Tibial nerve (tissue), 4 donors: ENCODE data around the gene ROBO1. TPM values are rescaled to one million over a fixed set of nuclear protein-coding genes. Genes with fewer than 3 reads are reported as not detected.
"Not testable (repeated sequence)": the region's sequence is repeated elsewhere in the genome, so short reads cannot be mapped to it uniquely, and the experiment has no call there.

ENCODE experiments used
- DNase-seq, 2 donors: peaks; one replicate each; pipeline ENCODE4 v3.0.0-alpha.2; 2019; ENCODE audit warnings: low spot score in 2 of 2
- H3K27ac ChIP-seq, 4 donors: fragments of 200-600 bp; sonication (generic) in 3 of 4; one replicate each; pipeline ENCODE4 v1.5.1; 2017 to 2019; ENCODE audit warnings: mild to moderate bottlenecking in 1 of 4
- H3K27me3 ChIP-seq, 2 donors: fragments of 200-600 bp; sonication (generic) in 1 of 2; one replicate each; pipeline versions ENCODE4 v1.5.1 to v1.6.0; 2017 to 2019
- H3K36me3 ChIP-seq, 3 donors: fragments of 200-600 bp; sonication (generic); one replicate each; pipeline ENCODE4 v1.5.1; 2018 to 2019
- H3K4me1 ChIP-seq, 4 donors: fragments of 200-600 bp; sonication (generic) in 3 of 4; one replicate each; pipeline ENCODE4 v1.5.1; 2017 to 2019
- H3K4me3 ChIP-seq, 4 donors: fragments of 200-600 bp; sonication (generic) in 3 of 4; one replicate each; pipeline ENCODE4 v1.5.1; 2017 to 2019; ENCODE audit warnings: mild to moderate bottlenecking in 1 of 4, moderate library complexity in 1 of 4
- H3K9me3 ChIP-seq, 4 donors: fragments of 200-600 bp; sonication (generic) in 3 of 4; one replicate each; pipeline ENCODE4 v1.5.1; 2017 to 2019
- EP300 ChIP-seq, 2 donors: sonication (generic); formaldehyde crosslinking; IDR thresholded peaks; one replicate each; pipeline ENCODE4 v1.6.1; 2017; ENCODE audit warnings: antibody characterized with exemption in 2 of 2, mild to moderate bottlenecking in 1 of 2
- POLR2A ChIP-seq, 2 donors: fragments of 450-650 bp; IDR thresholded peaks; one replicate each; pipeline ENCODE4 v1.6.1; 2017; ENCODE audit warnings: antibody characterized with exemption in 2 of 2, mild to moderate bottlenecking in 2 of 2, moderate library complexity in 2 of 2
- WGBS, 2 donors: methylation state at CpG; one replicate each; pipeline ENCODE4 v1.1.5; 2018; 5-methylcytosine and 5-hydroxymethylcytosine counted together
- total RNA-seq, 4 donors: library from RNA; depleted of rRNA; stranded (reverse); fragments of >200 nt; gene quantifications; one replicate each; pipeline ENCODE4 v1.1.0, GENCODE V29; 2016
- TF ChIP-seq, protein P1 (sequence below), 5 experiments: fragments of 200-600 bp in 3 of 5; fragments of 450-650 bp in 2 of 5; sonication (generic) in 3 of 5; IDR thresholded peaks; one replicate each; pipeline ENCODE4 v1.5.1; 2016 to 2019; ENCODE audit warnings: antibody characterized with exemption in 5 of 5, mild to moderate bottlenecking in 3 of 5, moderate library complexity in 2 of 5

ROBO1 gene
- total RNA-seq, 4 donors from 2014 or later = 12.6 to 27.8 (median 23.1) TPM

- WGBS, 2 donors = 54 to 70% methylated on average over 2 of the region's 2 CpGs
- no peaks in the 10 kb centered on the region for H3K4me1 ChIP-seq
- no peaks in the 10 kb centered on the region for H3K9me3 ChIP-seq
- no peaks in the 10 kb centered on the region for H3K27me3 ChIP-seq
- DNase-seq = no peak
- TF ChIP-seq, protein P1, sequence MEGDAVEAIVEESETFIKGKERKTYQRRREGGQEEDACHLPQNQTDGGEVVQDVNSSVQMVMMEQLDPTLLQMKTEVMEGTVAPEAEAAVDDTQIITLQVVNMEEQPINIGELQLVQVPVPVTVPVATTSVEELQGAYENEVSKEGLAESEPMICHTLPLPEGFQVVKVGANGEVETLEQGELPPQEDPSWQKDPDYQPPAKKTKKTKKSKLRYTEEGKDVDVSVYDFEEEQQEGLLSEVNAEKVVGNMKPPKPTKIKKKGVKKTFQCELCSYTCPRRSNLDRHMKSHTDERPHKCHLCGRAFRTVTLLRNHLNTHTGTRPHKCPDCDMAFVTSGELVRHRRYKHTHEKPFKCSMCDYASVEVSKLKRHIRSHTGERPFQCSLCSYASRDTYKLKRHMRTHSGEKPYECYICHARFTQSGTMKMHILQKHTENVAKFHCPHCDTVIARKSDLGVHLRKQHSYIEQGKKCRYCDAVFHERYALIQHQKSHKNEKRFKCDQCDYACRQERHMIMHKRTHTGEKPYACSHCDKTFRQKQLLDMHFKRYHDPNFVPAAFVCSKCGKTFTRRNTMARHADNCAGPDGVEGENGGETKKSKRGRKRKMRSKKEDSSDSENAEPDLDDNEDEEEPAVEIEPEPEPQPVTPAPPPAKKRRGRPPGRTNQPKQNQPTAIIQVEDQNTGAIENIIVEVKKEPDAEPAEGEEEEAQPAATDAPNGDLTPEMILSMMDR (IDR thresholded peaks at IDR 0.05) = no peak
- TF ChIP-seq POLR2A (IDR thresholded peaks at IDR 0.05) (no peak), EP300 (IDR thresholded peaks at IDR 0.05) (no peak)
- H3K4me3 ChIP-seq = no peak overlapping the region
- no peaks in the 10 kb centered on the region for H3K36me3 ChIP-seq
- H3K27ac ChIP-seq = no peak overlapping the region
These were observed 41.3 kb upstream of the ROBO1 start for GRCh38 chr3:79809106-79809505.

DNA sequence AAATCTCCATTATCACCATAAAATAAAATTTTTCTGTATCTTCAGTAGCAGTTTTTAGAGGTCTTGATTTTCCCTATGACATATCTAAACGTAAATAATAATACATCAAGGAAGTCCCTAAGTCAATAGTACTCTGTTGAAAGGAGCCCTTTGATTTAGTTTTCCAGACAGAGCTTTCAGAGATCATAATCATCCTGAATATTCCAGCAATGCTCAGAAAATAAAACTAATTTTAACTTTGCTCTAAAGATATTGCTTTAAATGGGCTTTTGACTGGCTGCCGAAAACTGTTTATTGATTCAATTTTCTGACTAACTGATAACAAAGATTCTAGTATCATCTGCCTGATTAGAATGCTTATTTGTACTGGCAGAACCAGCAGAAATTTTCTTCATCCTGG is 40.7 kb upstream of the ROBO1 start:
- no peaks in the 10 kb centered on the region for H3K9me3 ChIP-seq
- WGBS, 2 donors = 39 to 42% methylated on average over 2 of the region's 2 CpGs
- no peaks in the 10 kb centered on the region for H3K36me3 ChIP-seq
- H3K27me3 ChIP-seq = no peaks in the 10 kb centered on the region
- DNase-seq = no peak
- TF ChIP-seq EP300 (IDR thresholded peaks at IDR 0.05) (no peak), POLR2A (IDR thresholded peaks at IDR 0.05) (no peak)
- TF ChIP-seq, protein P1 (IDR thresholded peaks at IDR 0.05) = no peak
- no peak overlapping the region for H3K27ac ChIP-seq
- H3K4me3 ChIP-seq = no peak overlapping the region
- no peaks in the 10 kb centered on the region for H3K4me1 ChIP-seq

- WGBS, 2 donors = 86 to 90% methylated on average over 4 of the region's 4 CpGs
- not testable (repeated sequence) for H3K27me3 ChIP-seq, H3K36me3 ChIP-seq, DNase-seq, H3K4me1 ChIP-seq, H3K27ac ChIP-seq, H3K9me3 ChIP-seq, H3K4me3 ChIP-seq
These were observed 22.4 kb upstream of the ROBO1 start for GRCh38 chr3:79790177-79790576.

- no peak for TF ChIP-seq EP300 (IDR thresholded peaks at IDR 0.05)
- TF ChIP-seq, protein P1 (IDR thresholded peaks at IDR 0.05) = no peak
- TF ChIP-seq POLR2A (IDR thresholded peaks at IDR 0.05) = no peak
- Histone ChIP-seq H3K27ac (no peak overlapping the region), H3K9me3 (no peaks in the 10 kb centered on the region), H3K4me3 (no peak overlapping the region), H3K4me1 (no peaks in the 10 kb centered on the region), H3K27me3 (no peaks in the 10 kb centered on the region), H3K36me3 (no peaks in the 10 kb centered on the region)
- 94 to 98% methylated on average over 5 of the region's 5 CpGs for WGBS, 2 donors
- no peak for DNase-seq
These were observed 5.5 kb upstream of the ROBO1 start for GRCh38 chr3:79773291-79773690.

GRCh38 chr3:79769229-79769628 is 1.4 kb upstream of the ROBO1 start:
- Histone ChIP-seq H3K36me3 (no peaks in the 10 kb centered on the region), H3K4me3 (no peak overlapping the region), H3K27ac (no peak overlapping the region), H3K9me3 (no peaks in the 10 kb centered on the region), H3K4me1 (peaks cover 0 to 24% (median 0%) of the 10 kb centered on the region in 4 donors), H3K27me3 (peaks cover 0 to 17% of the 10 kb centered on the region in 2 donors)
- TF ChIP-seq EP300 (IDR thresholded peaks at IDR 0.05) (no peak), POLR2A (IDR thresholded peaks at IDR 0.05) (no peak)
- TF ChIP-seq, protein P1 (IDR thresholded peaks at IDR 0.05) = no peak
- no peak for DNase-seq
- 58 to 62% methylated on average over 3 of the region's 3 CpGs for WGBS, 2 donors
